CD4-positive, alpha-beta T cell (primary cell): ENCODE measurements around the gene ARRDC1. TPM values are rescaled to one million over a fixed set of nuclear protein-coding genes. Genes with fewer than 3 reads are reported as not detected.

ENCODE experiments used
- ATAC-seq: fragments of 200-7000 bp; cut with Tn5 transposase; one replicate; pipeline ENCODE4 v1.10.0; 2022; ENCODE audit warnings: mild to moderate bottlenecking; ENCODE audit not compliant: poor library complexity
- CTCF ChIA-PET: fragments of 350-600 bp; sonication (Branson Sonifier 250); formaldehyde crosslinking; loops from one replicate; lab custom pipeline; 2021; ENCODE audit warnings: antibody characterized with exemption, inconsistent platforms; lab: Charles Lee
- POLR2A ChIA-PET: fragments of 350-600 bp; sonication (Branson Sonifier 250); formaldehyde crosslinking; loops from one replicate; lab custom pipeline; 2021; ENCODE audit warnings: antibody characterized with exemption, inconsistent platforms; lab: Charles Lee
- DNase-seq, 14 experiments: peaks; one replicate each; pipeline ENCODE4 v3.0.0-alpha.2; 2013 to 2020; ENCODE audit warnings: mixed read lengths in 2 of 14
- H3K27ac ChIP-seq, 2 donors: one replicate each; pipeline versions ENCODE4 v1.5.1 to v1.7.0; 2013; ENCODE audit warnings: low read length in 2 of 2, low read depth in 1 of 2, mild to moderate bottlenecking in 1 of 2
- H3K27me3 ChIP-seq, 2 experiments: 1 replicate in 1 of 2; 2 replicates in 1 of 2; pipeline versions ENCODE4 v1.6.1 to v1.7.0; 2013; ENCODE audit warnings: low read length in 2 of 2, control low read depth in 1 of 2, mild to moderate bottlenecking in 1 of 2, moderate library complexity in 1 of 2; ENCODE audit not compliant: insufficient read depth in 2 of 2, control insufficient read depth in 1 of 2
- H3K36me3 ChIP-seq: one replicate; pipeline ENCODE4 v1.6.1; 2013; ENCODE audit warnings: low read length, control low read depth; ENCODE audit not compliant: insufficient read depth
- H3K4me1 ChIP-seq: one replicate; pipeline ENCODE4 v1.6.1; 2013; ENCODE audit warnings: low read length, control low read depth; ENCODE audit not compliant: insufficient read depth
- H3K4me3 ChIP-seq: one replicate; pipeline ENCODE4 v1.5.1; 2013; ENCODE audit warnings: mild to moderate bottlenecking, low read length, moderate library complexity
- H3K9me3 ChIP-seq, 2 experiments: 1 replicate in 1 of 2; 2 replicates in 1 of 2; pipeline versions ENCODE4 v1.6.1 to v1.7.0; 2013; ENCODE audit warnings: low read length in 2 of 2, mild to moderate bottlenecking in 2 of 2, control low read depth in 1 of 2, moderate library complexity in 1 of 2; ENCODE audit not compliant: control insufficient read depth in 1 of 2, insufficient read depth in 1 of 2
- H3K27ac Mint-ChIP-seq: one replicate; pipeline ENCODE4 v1.8.0; 2020; ENCODE audit warnings: mixed read lengths
- H3K27me3 Mint-ChIP-seq: one replicate; pipeline ENCODE4 v1.8.0; 2021; ENCODE audit warnings: mixed read lengths
- H3K36me3 Mint-ChIP-seq: one replicate; pipeline ENCODE4 v1.8.0; 2021; ENCODE audit warnings: low read depth, mixed read lengths
- H3K4me1 Mint-ChIP-seq: one replicate; pipeline ENCODE4 v1.8.0; 2021; ENCODE audit warnings: low read depth, mixed read lengths
- H3K4me3 Mint-ChIP-seq: one replicate; pipeline ENCODE4 v1.8.0; 2020; ENCODE audit warnings: mild to moderate bottlenecking, mixed read lengths
- H3K9me3 Mint-ChIP-seq: one replicate; pipeline ENCODE4 v1.8.0; 2020; ENCODE audit warnings: mixed read lengths
- CTCF ChIP-seq: fragments of 200-600 bp; IDR thresholded peaks from one replicate; pipeline ENCODE4 v1.8.0; 2022; ENCODE audit warnings: antibody characterized with exemption, mild to moderate bottlenecking
- intact Hi-C, 2 experiments: fragments of 100-400 bp; cut with DNase I in 1 of 2; cut with micrococcal nuclease in 1 of 2; formaldehyde crosslinking; loops; one replicate each; pipeline versions ENCODE4 v1.15.1 to v1.9.0; 2023 to 2025; cut with DNase I, micrococcal nuclease
- polyA plus RNA-seq, 2 donors: library from polyadenylated mRNA; unstranded; fragments of 120-200 nt; gene quantifications; one replicate each; pipeline ENCODE4 v1.2.1, GENCODE V29; 2013
- total RNA-seq, 174 experiments: library from RNA in 2 of 174; stranded (reverse) in 2 of 174; gene quantifications; one replicate each; pipeline ENCODE4 v1.2.3 and lab custom pipeline; 2021 to 2026

Gene ARRDC1
- 10 to 100 TPM; 45.5 to 50.7 TPM for total RNA-seq
- polyA plus RNA-seq (2013, experiment 1 of 2) = 58.7 TPM
- 63.8 TPM for polyA plus RNA-seq (2013, experiment 2 of 2)
- 17.8 to 74.6 (median 36.6) reads per million in 172 experiments for total RNA-seq (lab: John Stamatoyannopoulos, UW)

GRCh38 chr9:137605121-137606004 lies at the start of gene ARRDC1:
TSS of gene ARRDC1 (plus strand) at chr9:137605686. CDS start at chr9:137605718, 32 bp downstream.
- Mint-ChIP-seq H3K4me1 (peaks cover 22% of the 10 kb centered on the region), H3K36me3 (no peaks in the 10 kb centered on the region), H3K27ac (peak within 1 kb of the TSS; percentile 47), H3K4me3 (peak within 1 kb of the TSS; percentile 88), H3K27me3 (no peaks in the 10 kb centered on the region), H3K9me3 (no peaks in the 10 kb centered on the region)
- TF ChIP-seq CTCF = no peak
- peaks cover 4% of the 10 kb centered on the region for H3K36me3 ChIP-seq
- H3K4me3 ChIP-seq = peak within 1 kb of the TSS; percentile 58
- H3K27ac ChIP-seq = no peak within 1 kb of the TSS
- ChIA-PET CTCF (no interaction called here), POLR2A (interaction anchor here (0.6 to 1.6 kb wide), 6 partner anchors 13 to 580 kb away, joined by 3 to 11 read pairs (median 4); partner anchors contain the start of genes EHMT1, NELFB and ZMYND19)
- no peaks in the 10 kb centered on the region for H3K27me3 ChIP-seq
- DNase-seq (peak; percentile 87 to 98 (median 94)), ATAC-seq (peak; percentile 89)
- no peaks in the 10 kb centered on the region for H3K9me3 ChIP-seq
- intact Hi-C loops = loop anchor here (1.0 to 10.0 kb wide), 7 partner anchors 13 to 511 kb away; partner anchors contain the start of genes EHMT1 (in 1 of the 2), EXD3 (in 1 of the 2), NOXA1 (in 1 of the 2) and NSMF (in 1 of the 2)
- H3K4me1 ChIP-seq = peaks cover 31% of the 10 kb centered on the region

GRCh38 chr9:137556069-137556838 lies 49.2 kb upstream of the ARRDC1 start:
- no peak for DNase-seq
- no peaks in the 10 kb centered on the region for H3K9me3 Mint-ChIP-seq
- Histone ChIP-seq H3K4me3 (no peak overlapping the region), H3K27me3 (no peaks in the 10 kb centered on the region), H3K27ac (no peak overlapping the region), H3K4me1 (peaks cover 9% of the 10 kb centered on the region), H3K9me3 (no peaks in the 10 kb centered on the region), H3K36me3 (peaks cover 37% of the 10 kb centered on the region)
- no peak for TF ChIP-seq CTCF
- no peak overlapping the region for H3K27ac Mint-ChIP-seq
- ATAC-seq = no peak
- peaks cover 5% of the 10 kb centered on the region for H3K4me1 Mint-ChIP-seq
- H3K36me3 Mint-ChIP-seq = peaks cover 54% of the 10 kb centered on the region
- ChIA-PET POLR2A (no interaction called here), CTCF (no interaction called here)
- intact Hi-C loops = no loop called here
- no peaks in the 10 kb centered on the region for H3K27me3 Mint-ChIP-seq
- no peak overlapping the region for H3K4me3 Mint-ChIP-seq

DNA sequence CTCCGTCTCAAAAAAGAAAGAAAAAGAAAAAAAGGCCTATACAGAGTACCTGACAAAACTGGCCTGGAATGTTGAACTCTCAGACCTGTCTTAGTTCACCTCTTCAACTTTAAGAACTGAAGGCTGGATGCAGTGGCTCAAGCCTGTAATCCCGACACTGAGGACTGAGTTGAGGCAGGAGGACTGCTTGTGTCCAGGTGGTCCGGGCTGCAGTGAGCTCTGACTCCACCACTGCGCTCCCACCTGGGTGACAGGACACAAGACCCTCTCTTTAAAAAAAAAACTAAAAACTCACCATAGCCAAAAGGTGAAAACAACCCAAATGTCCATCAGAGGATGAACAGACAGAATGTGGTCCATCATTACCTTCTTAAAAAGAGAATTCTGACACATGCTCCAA lies 47.4 kb upstream of the ARRDC1 start:
- intact Hi-C loops = no loop called here

More for the DNA sequence above, 47.4 kb upstream of the ARRDC1 start:
- no peak for TF ChIP-seq CTCF
- Histone ChIP-seq H3K4me1 (no peaks in the 10 kb centered on the region), H3K4me3 (no peak overlapping the region), H3K9me3 (no peaks in the 10 kb centered on the region), H3K27me3 (no peaks in the 10 kb centered on the region), H3K27ac (no peak overlapping the region), H3K36me3 (peaks cover 37% of the 10 kb centered on the region)
- Mint-ChIP-seq H3K4me1 (no peaks in the 10 kb centered on the region), H3K9me3 (no peaks in the 10 kb centered on the region), H3K4me3 (no peak overlapping the region), H3K27me3 (no peaks in the 10 kb centered on the region), H3K36me3 (peaks cover 63% of the 10 kb centered on the region), H3K27ac (no peak overlapping the region)
- ChIA-PET CTCF (no interaction called here), POLR2A (no interaction called here)
- ATAC-seq = no peak
- DNase-seq = no peak
